Activated CD4-positive, CD25-positive, alpha-beta regulatory T cell treated with anti-CD3 and anti-CD28 coated beads, Interleukin-2, amount 50 U/mL, for 24 hours (primary cell): ENCODE measurements around the gene PBLD.
A peak's percentile ranks its signal among the peaks of the same experiment; 100 is the strongest.

Experiments
- ATAC-seq, 2 donors: fragments of 150-1000 bp; cut with Tn5 transposase; one replicate each; pipeline ENCODE4 v1.10.0; 2021; ENCODE audit warnings: mild to moderate bottlenecking in 1 of 2, moderate library complexity in 1 of 2

PBLD gene

DNA sequence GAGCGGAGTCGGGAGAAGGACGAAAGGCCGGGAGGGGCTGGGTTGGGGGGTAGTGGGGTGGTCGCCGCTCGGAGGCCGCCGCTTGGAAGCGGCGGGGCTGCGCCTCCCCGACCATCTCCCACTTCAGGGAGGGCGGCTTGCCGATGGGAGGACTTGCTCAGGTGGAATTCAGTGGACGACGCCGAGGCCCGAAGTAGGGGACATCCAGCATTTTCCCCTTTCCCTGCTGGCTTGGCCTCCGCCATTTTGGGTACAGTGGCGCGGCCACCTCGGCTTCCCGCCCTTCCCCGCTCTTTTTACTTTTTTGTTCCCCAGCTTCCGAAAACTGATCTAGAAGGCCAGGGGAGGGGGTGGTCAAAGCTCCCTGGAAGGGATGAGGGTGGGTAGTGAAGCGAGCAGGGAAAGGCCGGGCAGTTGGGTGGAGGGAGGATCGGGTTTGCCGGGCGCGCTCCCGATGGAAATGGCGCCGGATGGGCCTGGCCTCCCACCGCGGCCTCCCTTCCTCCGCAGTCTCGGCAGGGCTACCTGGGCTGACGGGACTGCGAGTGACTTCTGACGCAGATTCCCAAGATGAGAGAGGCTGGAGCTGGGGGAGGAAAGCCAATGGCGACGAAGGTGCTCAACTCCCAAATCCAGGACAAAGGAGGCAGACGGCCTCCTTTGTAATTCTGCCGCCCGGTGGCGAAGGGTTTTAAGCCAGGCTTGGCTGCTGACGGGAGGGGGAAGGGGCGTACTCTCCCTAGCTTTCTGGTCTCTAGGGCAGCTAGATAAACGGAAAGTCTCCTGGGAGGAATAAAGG lies at the start of gene PBLD:
TSS of gene PBLD (minus strand) at position 670 of the 799 bp plus-strand sequence. CDS start 26,084 bp downstream, outside the sequence.
- peak; percentile 5 to 10 for ATAC-seq

DNA sequence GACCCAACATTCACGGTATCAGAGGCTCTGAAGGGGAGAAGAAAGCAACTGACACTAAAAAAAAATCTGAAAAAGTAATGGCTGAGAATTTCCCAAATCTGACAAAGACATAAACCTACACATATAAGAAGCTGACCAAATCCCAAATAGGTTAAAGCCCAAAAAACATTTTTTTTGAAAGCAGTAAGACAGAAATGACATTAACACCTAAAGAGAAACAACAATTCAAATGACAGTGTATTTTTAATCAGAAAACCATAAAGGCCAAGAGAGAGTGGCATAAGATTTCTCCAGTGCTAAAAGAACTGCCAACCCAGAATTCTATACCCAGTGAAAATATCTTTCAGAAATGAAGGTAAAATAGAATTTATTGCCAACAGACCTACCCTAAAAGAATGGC lies 38.9 kb upstream of the PBLD start:
- no peak for ATAC-seq

DNA sequence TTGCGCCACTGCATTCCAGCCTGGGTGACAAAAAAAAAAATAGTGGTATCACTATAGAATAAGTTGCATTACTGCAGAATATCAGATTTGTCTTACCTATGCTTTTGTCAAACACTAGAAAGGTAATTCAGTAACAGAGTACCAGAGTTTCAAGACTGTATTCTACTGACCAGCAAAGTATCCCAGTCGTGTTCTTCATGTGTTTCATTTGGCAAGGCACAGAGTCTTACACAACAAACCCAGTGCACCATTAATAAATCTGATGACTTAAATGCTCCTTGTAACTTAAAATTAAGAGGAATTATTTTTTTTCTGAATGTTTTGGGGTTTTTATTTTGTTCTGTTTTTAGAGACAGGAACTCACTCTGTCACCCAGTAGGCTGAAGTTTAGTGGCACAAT lies 34.4 kb upstream of the PBLD start:
- ATAC-seq: no peak

DNA sequence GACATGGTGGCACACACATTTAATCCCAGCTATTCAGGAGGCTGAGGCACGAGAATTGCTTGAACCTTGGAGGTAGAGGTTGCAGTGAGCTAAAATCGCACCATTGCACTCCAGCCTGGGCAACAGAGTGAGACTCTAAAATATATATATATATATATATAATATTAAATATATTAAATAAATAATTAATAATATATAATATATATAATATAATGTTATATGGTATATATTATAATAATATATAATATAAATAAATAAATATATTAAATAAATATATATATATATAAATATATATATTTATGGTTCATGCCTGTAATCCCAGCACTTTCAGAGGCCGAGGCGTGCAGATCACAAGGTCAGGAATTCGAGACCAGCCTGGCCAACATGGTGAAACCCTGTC lies 33.9 kb upstream of the PBLD start:
- no peak for ATAC-seq

DNA sequence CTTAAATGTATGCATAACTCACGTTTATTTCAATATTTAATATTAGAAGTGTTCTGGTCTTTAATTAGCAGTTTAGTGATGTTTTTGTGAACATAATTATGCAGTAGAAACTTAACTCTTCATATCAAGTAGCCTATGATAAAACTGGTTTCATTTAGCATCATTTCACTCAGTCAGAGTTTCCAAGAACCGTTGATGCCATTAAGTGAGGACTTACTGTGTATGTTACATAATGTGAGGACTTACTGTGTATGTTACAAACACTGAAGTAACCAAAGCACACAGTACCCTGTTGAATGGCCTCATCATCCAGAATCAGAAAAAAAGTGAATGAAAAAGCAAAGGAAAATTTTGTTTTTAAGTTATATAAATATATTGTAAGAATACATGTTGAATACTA lies 32.9 kb upstream of the PBLD start:
- ATAC-seq: peak in 1 of 2 donors; percentile 58

DNA sequence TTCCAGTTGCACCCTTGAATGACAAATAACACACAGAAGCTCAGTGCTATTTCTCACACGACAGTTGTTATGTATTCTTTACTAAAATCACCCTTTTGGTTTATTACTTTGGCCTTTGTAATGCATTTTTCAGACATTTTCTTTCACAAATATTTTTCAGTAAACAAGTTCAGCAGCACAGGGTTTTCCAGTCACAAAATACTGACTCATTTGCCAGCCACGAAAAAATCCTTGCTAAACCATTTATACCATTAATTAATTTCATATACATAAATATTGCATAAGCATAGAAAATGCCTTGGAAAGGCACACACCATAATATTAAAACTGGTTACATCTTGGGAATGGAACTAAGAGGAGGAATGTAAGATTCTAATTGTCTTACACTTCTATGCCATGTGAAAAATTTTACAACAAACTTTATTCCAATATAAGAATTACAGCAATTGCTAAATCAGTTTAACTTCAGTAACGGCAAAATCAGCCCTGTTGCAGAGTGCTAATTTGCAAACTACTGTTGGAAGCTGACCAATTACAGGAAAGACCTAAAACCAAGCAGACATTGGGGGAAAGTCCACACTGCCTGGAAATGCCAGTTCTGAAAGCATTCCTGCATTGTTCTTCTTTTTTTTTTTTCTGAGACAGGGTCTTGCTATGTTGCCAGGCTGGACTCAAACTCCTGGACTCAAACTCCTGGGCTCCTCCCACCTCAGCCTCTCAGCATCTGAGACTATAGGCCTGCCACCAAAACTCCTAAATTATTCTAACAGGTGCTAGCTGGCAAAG lies 31.6 kb upstream of the PBLD start:
- no peak for ATAC-seq

DNA sequence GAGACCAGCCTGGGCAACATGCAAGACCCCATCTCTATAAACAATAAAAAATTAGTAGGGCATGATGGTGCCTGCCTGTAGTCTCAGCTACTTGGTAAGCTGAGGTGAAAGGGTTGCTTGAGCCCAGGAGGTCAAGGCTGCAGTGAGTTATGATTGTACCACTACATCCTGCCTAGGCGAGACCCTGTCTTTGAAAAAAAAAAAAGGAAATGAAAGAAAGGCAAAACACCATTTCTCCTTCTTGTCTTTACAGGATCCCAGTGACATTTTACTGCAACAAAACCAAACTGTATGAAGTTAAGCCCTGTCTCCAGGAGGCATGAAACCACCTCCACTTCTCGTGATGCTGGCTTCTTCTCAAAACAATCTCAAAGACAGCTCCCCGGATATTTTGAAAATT lies 29.9 kb upstream of the PBLD start:
- ATAC-seq: no peak

DNA sequence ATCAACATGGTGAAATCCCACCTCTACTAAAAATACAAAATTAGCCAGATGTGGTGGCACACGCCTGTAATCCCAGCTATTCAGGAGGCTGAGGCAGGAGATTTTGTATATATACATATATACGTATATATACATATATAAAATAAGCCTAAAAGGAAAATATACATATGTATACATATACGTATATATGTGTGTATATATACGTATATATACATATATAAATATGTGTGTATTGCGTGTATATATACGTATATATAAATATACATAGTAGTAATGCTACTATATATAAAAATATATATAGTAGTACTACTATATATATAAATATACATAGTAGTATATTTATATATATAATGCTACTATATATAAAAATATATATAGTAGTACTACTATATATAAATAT lies 26.5 kb upstream of the PBLD start:
- no peak for ATAC-seq

DNA sequence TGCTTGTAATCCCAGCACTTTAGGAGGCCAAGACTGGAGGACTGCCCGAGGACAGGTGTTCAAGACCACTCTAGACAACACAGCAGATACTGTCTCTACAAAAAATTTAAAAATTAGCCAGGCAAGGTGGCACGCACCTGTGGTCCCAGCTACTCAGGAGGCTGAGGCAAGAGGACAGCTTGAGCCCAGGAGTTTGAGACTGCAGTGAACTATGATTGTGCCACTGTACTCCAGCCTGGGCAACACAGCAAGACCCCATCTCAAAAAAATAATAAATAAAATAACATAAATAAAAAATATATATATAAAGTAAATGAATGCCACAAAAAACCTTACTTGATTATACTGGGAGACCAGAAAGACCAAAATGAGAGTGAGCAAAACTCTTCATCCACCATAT lies 20.8 kb upstream of the PBLD start:
- ATAC-seq: no peak

DNA sequence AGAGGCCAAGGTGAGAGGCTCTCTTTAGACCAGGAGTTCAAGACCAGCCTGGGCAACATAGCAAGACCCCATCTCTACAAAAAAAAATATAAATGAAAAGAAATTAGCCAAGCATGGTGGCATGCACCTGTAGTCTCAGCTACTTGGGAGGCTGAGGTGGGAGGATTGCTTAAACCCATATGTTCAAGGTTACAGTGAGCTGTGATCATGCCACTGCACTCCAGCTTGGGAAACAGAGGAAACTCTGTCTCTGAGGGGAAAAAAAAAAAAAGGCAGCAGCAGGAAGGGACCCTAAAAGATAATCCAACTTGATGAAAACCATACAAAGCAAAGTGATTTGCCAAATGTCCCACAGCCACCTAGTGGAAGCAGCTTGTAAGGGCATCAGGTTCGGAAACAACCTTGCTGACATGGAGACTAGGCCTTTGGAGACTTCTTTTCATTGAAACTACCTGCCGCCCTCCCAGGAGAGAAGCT lies 15.6 kb upstream of the PBLD start:
- ATAC-seq: peak; percentile 43 to 51

DNA sequence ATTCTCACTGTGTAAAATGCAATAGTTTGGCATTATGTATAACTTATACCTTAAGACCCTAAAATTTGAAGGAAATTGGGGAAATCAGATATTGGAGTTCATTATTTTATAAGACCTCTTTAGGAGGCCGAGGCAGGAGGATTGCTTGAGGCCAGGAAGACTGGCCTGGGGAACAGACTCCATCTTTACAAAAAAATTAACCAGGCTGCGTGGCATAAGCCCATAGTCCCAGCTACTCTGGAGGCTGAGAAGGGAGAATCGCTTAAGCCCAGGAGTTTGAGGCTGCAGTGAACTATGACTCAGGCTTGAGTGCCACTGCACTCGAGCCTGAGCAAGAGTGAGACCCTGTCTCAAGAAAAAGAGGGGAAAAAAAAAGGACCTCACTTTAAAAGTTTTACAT lies 14.0 kb upstream of the PBLD start:
- no peak for ATAC-seq

DNA sequence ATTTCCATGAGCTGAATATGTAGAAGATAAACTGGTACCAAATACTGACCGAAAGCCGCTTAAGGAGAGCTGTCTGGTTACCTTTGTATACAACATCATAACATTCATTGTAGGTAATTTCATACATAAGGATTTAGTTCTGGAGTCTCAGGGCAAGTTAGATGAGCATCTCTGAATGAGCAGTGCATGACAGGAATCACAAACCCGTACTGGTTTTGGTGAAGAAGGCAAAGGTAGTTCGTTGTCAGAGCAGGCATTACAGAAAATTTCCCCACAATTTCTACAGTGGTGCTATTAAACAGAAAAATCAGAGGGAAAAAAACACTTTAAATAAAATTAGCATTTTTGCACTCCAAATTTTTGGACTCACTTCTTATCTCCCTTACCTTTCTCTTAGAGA lies 12.9 kb upstream of the PBLD start:
- no peak for ATAC-seq

DNA sequence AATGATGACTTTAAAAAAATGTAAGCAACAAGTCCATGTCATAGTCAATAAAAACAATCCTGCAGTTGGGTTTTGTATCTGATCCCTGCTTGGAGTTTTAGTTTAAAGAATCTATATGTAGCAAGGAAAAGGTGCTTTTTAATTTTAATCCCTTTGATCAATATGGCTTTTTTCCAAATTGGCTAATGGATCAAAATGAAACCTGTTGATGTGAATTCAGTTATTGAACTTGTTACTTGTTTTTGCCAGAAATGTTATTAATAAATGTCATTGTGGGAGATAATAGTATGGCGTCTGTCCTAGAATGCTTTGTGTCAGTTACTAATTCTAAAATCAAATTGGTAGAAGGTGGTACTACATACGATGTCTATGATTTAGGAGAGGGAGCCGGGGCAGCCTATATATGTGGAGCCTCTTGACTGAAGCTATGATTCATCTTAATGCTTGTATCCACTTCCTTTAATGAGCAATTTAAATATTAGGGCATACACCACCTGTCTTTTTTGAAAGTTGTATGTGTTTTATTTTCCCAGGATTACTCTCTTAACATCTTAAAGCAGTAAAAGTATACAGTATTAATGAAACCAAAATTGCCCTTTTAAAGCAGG lies 10.3 kb upstream of the PBLD start:
- peak in 1 of 2 donors; percentile 36 for ATAC-seq

DNA sequence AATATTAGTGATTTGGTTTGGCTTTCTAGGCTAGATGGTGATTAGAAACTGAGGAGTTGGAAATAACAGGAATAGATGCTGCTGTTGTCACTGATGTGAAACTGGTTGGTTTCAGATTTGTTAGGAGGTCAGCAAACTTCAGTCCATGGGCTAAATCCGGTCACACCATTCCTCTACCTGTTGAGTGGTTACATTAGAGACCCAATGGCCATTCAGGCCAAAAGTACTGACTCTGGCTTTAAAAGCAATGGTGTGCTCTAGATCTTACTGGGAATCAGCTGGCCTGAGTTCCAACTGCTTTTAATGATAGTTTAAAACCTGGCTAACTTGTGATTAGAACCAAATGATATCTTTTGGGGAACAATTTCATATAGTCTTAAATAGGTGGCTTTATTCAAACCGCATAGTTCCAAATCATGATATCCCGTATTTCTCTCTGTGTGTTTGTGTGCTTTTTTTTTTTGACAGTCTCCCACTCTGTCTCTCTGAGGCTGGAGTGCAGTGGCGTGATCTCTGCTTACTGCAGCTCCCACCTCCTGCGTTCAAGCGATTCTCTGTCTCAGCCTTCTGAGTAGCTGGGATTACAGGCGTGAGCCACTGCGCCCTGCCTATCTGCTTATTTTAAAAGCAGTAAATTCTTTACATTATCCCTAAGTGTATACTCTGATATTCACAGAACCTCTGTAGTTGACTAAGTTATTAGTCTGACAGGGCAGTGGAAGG lies 7.8 kb upstream of the PBLD start:
- no peak for ATAC-seq

DNA sequence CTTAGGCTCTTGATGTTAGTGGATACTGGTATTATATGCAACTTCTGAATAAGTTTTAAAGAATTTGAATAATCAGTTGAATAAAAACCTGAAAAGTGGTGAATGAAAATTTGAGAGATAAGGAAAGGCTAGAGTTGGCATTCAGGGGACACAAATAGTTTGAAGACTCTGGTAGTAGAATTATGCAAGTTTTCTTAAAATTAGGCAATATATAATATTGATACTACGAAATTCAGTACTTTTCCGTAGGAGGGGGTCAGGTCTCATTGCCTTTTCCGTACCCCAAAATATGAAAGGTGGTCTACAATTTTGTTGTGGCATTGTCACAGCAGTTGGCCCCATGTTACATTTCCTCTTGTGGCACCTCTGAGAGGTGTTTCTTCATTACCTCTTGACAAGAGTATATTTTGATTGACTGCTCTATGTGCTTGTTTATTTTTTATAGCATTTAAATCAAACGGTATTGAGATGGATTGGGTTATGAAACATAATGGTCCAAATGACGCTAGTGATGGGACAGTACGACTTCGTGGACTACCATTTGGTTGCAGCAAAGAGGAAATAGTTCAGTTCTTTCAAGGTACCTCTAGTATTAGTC lies 4.1 kb upstream of the PBLD start:
- no peak for ATAC-seq

DNA sequence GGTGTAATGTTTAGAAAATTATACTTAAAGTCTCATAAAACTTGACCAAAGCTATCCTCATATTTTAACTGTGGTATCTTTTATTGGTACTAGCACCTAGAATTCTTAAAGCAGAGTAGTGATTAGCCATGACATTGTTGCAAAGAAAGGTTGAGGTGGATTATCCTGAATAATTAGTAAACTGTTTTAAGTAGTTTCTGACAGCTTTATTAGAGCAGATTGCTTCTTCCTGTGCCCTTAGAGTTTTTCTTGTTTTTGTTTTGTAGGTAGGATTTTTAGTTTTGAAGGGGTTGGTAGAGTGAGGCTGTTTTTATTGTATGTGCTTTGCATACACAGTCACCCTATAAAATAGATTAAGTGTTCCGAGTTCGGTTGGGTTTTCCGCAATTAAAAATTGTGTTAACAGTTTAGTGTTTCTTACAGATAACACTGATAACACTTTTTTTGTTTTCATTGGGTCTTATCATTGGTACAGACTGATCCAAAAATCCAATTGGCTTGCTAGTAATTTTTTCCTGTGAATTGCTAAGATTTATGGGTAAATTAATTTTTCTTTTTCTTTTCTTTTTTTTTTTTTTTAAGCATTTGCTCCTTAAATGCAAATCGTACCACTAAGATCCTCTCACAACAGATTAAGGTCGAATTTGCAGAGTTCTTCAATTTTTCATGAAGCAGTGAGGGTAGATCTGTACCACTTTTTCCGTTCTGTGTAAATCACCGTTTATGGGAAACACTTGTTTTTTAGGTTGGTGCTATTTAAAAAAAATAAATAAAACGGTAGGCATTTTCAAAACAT lies 2.1 kb upstream of the PBLD start:
- no peak for ATAC-seq

DNA sequence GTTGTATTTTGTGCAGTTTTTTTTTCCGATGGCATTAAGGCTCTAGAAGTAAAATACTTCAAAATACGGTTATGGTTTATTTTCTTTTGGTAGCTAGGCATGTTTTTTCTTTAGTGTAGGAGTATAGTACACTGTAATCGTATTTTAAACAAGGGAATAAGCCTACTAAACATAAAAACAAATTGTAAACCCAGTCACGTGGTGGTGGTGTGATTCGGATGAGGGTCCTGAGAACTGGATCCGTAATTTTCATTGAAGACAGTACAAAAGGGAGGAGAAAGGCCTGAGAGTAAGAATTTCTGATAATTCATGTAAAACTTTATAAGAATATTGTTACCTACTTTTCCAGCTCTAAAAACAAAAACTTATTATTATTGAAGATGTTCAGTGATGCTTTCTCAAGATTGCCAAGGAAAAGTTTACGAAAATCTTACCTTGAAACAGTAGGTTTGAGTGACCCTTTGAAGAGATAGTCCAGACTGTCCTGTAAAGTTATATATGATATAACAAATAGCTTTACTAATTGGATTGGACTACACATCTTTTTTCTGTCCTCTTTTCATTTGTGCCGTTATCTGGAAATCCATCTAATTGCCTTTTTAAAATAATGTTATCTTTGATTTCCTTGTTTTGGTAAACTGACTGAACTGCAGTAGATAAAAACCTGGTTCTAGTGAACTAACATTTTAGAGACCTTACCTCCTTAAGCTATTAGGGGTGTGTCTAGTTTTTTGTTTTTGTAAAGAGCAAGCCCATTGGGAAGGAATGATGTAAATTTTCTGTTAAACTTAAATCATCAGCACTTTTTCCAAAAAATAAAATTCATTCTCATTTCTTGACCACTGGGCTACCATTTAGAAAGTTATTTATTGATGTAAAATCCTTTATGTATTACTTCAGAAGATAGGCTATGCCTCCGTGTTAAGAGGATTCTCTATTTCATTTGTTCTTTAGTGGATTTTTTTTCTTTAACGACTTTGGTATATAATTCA lies 1.0 kb upstream of the PBLD start:
- no peak for ATAC-seq

DNA sequence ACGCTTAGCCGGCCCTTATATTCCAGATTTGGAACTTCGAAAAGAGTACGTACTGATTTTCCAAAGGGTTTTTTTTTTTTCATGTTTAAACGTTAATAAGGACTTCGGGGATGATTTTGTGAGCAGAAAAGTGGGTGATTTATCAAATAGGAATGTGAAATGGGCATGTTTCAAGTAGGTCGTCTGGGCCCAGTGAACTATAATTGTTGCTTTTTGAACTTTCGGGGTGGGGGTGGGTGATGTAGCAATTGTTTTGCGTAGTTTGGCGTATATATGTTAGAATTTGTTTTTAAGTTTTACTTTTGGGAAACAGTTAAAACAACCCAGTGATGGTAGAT lies 299 bp upstream of the PBLD start:
- ATAC-seq: no peak

DNA sequence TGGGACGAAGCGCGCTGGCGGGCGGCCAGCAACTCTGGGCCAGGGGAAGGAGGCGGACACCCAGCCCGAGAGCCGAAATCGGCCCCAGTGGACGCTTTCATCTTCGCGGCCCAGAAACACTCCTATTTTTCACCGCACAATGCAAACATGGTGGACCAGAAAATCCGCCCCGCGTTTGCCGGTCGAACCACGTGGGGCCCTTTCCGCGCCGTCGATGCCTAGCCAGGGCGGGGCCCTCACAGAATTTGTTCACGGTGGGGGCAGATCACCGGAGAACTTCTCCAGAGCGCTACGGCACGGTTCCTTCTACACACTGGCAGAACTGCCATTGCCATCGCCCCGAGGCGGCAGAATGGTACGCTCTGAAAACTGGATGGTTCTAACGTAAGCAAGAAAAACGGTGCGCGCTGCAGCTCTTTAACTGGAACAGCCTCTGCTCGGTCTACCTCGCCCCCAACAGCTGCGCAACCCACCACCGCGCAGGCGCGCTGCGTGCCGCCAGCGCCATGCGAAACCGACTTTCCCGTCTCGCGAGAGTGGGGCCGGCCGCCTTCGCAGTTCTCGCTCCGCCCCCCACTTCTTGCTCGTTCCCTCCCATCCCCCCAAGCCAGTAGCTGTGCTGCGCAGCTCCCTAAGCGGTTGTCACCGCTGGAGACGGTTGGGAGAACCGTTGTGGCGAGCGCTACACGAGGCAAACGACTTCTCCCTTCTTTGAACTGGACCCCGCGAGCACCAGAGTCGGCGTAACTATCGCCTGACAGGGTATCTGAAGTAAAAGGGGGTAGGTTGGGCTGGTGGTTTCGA lies 1.1 kb downstream of the PBLD start, which contains the start of gene HNRNPH3:
TSS of gene HNRNPH3 (plus strand) at position 610 of the 804 bp plus-strand sequence. CDS start 5,158 bp downstream, outside the sequence.
- ATAC-seq: peak; percentile 83 to 86
